BJ (cell line): ENCODE data around the gene CRB3. TPM values are rescaled to one million over a fixed set of nuclear protein-coding genes. Genes with fewer than 3 reads are reported as not detected.

Experiments used
- CTCF ChIA-PET: fragments of 350-600 bp; formaldehyde crosslinking; extraction: SDS; loops from one replicate; lab custom pipeline; 2021; ENCODE audit warnings: antibody characterized with exemption, inconsistent platforms; lab: Yijun Ruan, JAX
- POLR2A ChIA-PET: fragments of 300-600 bp; sonication (Branson Sonifier 250); formaldehyde crosslinking; extraction: SDS; loops from one replicate; lab custom pipeline; 2021; ENCODE audit warnings: antibody characterized with exemption; lab: Charles Lee
- DNase-seq: peaks from one replicate; pipeline ENCODE4 v3.0.0-alpha.2; 2011; ENCODE audit warnings: low read depth
- H3K27me3 ChIP-seq: 2 replicates; pipeline ENCODE4 v1.6.0; 2011; ENCODE audit warnings: low read length; ENCODE audit not compliant: control insufficient read depth, insufficient read depth
- H3K36me3 ChIP-seq: 2 replicates; pipeline ENCODE4 v1.5.1; 2011; ENCODE audit warnings: low read length; ENCODE audit not compliant: control insufficient read depth, insufficient read depth
- H3K4me3 ChIP-seq: 2 replicates; pipeline ENCODE4 v1.5.1; 2011; ENCODE audit warnings: low read depth, mild to moderate bottlenecking, control low read depth, low read length
- CTCF ChIP-seq: IDR thresholded peaks from 2 replicates; pipeline ENCODE4 v1.5.1; 2011; ENCODE audit warnings: low read depth, mild to moderate bottlenecking, control low read depth, inconsistent platforms, low read length, moderate library complexity; ENCODE audit not compliant: insufficient read depth
- polyA plus RNA-seq: library from polyadenylated mRNA; depleted of rRNA; stranded (reverse); fragments of >200 nt; gene quantifications from 2 replicates; pipeline ENCODE4 v1.2.3, GENCODE V29; 2011

CRB3 gene
- polyA plus RNA-seq, 1 experiment = not detected

- Histone ChIP-seq H3K36me3 (no peaks in the 10 kb centered on the region), H3K27me3 (no peaks in the 10 kb centered on the region), H3K4me3 (no peak overlapping the region)
- ChIA-PET CTCF (no interaction called here), POLR2A (no interaction called here)
- DNase-seq = no peak
- no peak for TF ChIP-seq CTCF
These were observed 23.2 kb upstream of the CRB3 start for GRCh38 chr19:6440905-6441304.

- Histone ChIP-seq H3K27me3 (no peaks in the 10 kb centered on the region), H3K36me3 (no peaks in the 10 kb centered on the region), H3K4me3 (no peak overlapping the region)
- no peak for DNase-seq
- CTCF ChIA-PET = no interaction called here
- TF ChIP-seq CTCF = no peak
- POLR2A ChIA-PET = no interaction called here
These were observed 21.9 kb upstream of the CRB3 start for GRCh38 chr19:6442087-6442688.

- Histone ChIP-seq H3K36me3 (no peaks in the 10 kb centered on the region), H3K4me3 (no peak overlapping the region), H3K27me3 (no peaks in the 10 kb centered on the region)
- no peak for TF ChIP-seq CTCF
- POLR2A ChIA-PET = no interaction called here
- no peak for DNase-seq
- CTCF ChIA-PET = no interaction called here
These were observed 20.1 kb upstream of the CRB3 start for GRCh38 chr19:6443986-6444385.

- DNase-seq = no peak
- Histone ChIP-seq H3K4me3 (no peak overlapping the region), H3K36me3 (no peaks in the 10 kb centered on the region), H3K27me3 (no peaks in the 10 kb centered on the region)
- POLR2A ChIA-PET = no interaction called here
- no peak for TF ChIP-seq CTCF
- CTCF ChIA-PET = no interaction called here
These were observed 17.6 kb upstream of the CRB3 start for GRCh38 chr19:6446452-6446851.

GRCh38 chr19:6448045-6448444 is 16.0 kb upstream of the CRB3 start:
- no peak for TF ChIP-seq CTCF
- CTCF ChIA-PET = no interaction called here

More at GRCh38 chr19:6448045-6448444, 16.0 kb upstream of the CRB3 start:
- no peak overlapping the region for H3K4me3 ChIP-seq
- no peaks in the 10 kb centered on the region for H3K27me3 ChIP-seq
- no peaks in the 10 kb centered on the region for H3K36me3 ChIP-seq
- POLR2A ChIA-PET = no interaction called here
- DNase-seq = no peak
